HepG2 (cell line): ENCODE data around the gene MBTD1. TPM values are rescaled to one million over a fixed set of nuclear protein-coding genes. Genes with fewer than 3 reads are reported as not detected.

Experiments
- ATAC-seq: fragments of 200-7000 bp; cut with Tn5 transposase; 3 replicates; pipeline ENCODE4 v1.9.1; 2020; ENCODE audit warnings: mild to moderate bottlenecking, moderate library complexity
- BruUV-seq: library from RNA; stranded (reverse); fragments of 400-500 nt; replicated peaks from 2 replicates; lab custom pipeline; 2021; lab: Mats Ljungman, UMichigan
- CTCF ChIA-PET: fragments of 300-600 bp; formaldehyde crosslinking; extraction: SDS; loops from one replicate; lab custom pipeline; 2021; ENCODE audit warnings: low total read pairs, inconsistent platforms, low intra/inter-chr PET ratio; lab: Yijun Ruan, JAX
- POLR2A ChIA-PET: fragments of 350-600 bp; sonication (Branson Sonifier 250); formaldehyde crosslinking; loops from one replicate; lab custom pipeline; 2020; ENCODE audit warnings: antibody characterized with exemption, inconsistent platforms; lab: Yijun Ruan, JAX
- DNase-seq: peaks from one replicate; pipeline ENCODE4 v3.0.0-alpha.2; 2015; ENCODE audit warnings: low spot score
- FAIRE-seq: peaks from 3 replicates; lab custom pipeline; 2011; peaks lifted over from hg19 to GRCh38; lab: Jason Lieb, UNC
- H2AFZ ChIP-seq: one replicate; pipeline ENCODE4 v1.6.1; 2011; ENCODE audit warnings: low read length, inconsistent platforms
- H3K27ac ChIP-seq: fragments of 300-600 bp; 3 replicates; pipeline ENCODE4 v1.8.0; 2011; ENCODE audit warnings: mixed run types, mild to moderate bottlenecking, mixed read lengths, low read length, inconsistent platforms; ENCODE audit not compliant: insufficient read depth; ENCODE audit errors: extremely low read length
- H3K27me3 ChIP-seq, 2 experiments: fragments of 200-600 bp in 1 of 2; 2 replicates in 1 of 2; 3 replicates in 1 of 2; pipeline versions ENCODE4 v1.6.0 to v1.8.0; 2011; ENCODE audit warnings: low read length in 2 of 2, mild to moderate bottlenecking in 2 of 2, moderate library complexity in 2 of 2, inconsistent platforms in 1 of 2; ENCODE audit not compliant: insufficient read depth in 2 of 2, control insufficient read depth in 1 of 2
- H3K36me3 ChIP-seq, 2 experiments: fragments of 200-600 bp in 1 of 2; replicated peaks in 1 of 2; 2 replicates in 1 of 2; 3 replicates in 1 of 2; pipeline versions ENCODE4 v1.5.1 to v1.8.0; 2011; ENCODE audit warnings: low read length in 2 of 2, inconsistent platforms in 1 of 2; ENCODE audit not compliant: insufficient read depth in 2 of 2, control insufficient read depth in 1 of 2
- H3K4me1 ChIP-seq: 2 replicates; pipeline ENCODE4 v1.5.1; 2012; ENCODE audit warnings: low read length, inconsistent platforms; ENCODE audit not compliant: insufficient read depth
- H3K4me2 ChIP-seq: 2 replicates; pipeline ENCODE4 v1.6.0; 2011; ENCODE audit warnings: low read depth, low read length, inconsistent platforms
- H3K4me3 ChIP-seq, 3 experiments: fragments of 200-600 bp in 1 of 3; sonication (generic), shearing (Covaris generic) in 1 of 3; replicated peaks in 1 of 3; 2 replicates each; pipeline ENCODE4 v1.5.1; 2011 to 2016; ENCODE audit warnings: low read length in 3 of 3, inconsistent platforms in 2 of 3, low read depth in 2 of 3, mild to moderate bottlenecking in 2 of 3, control low read depth in 1 of 3, mixed read lengths in 1 of 3; ENCODE audit not compliant: insufficient read depth in 1 of 3
- H3K79me2 ChIP-seq: one replicate; pipeline ENCODE4 v1.6.1; 2011; ENCODE audit warnings: low read length, inconsistent platforms; ENCODE audit not compliant: insufficient read depth
- H3K9ac ChIP-seq: 2 replicates; pipeline ENCODE4 v1.6.0; 2011; ENCODE audit warnings: mild to moderate bottlenecking, low read depth, low read length, inconsistent platforms; ENCODE audit not compliant: insufficient read depth
- H3K9me3 ChIP-seq: 2 replicates; pipeline ENCODE4 v1.5.1; 2012; ENCODE audit warnings: mild to moderate bottlenecking, low read length
- H4K20me1 ChIP-seq: 2 replicates; pipeline ENCODE4 v1.6.0; 2011; ENCODE audit warnings: inconsistent platforms, mild to moderate bottlenecking, low read length, moderate library complexity; ENCODE audit not compliant: insufficient read depth
- CEBPB ChIP-seq: IDR thresholded peaks from 2 replicates; pipeline ENCODE4 v1.6.1; 2011; ENCODE audit warnings: low read depth, low read length, improper control_type of control experiment, borderline replicate concordance
- CEBPG ChIP-seq: IDR thresholded peaks from 2 replicates; pipeline ENCODE4 v1.6.1; 2016
- JDP2 ChIP-seq: sonication (generic); formaldehyde crosslinking; IDR thresholded peaks from 2 replicates; pipeline ENCODE4 v1.8.1; 2022; ENCODE audit warnings: missing genetic modification reagents, borderline replicate concordance
- RBFOX2 ChIP-seq: fragments of 200-400 bp; formaldehyde crosslinking; IDR thresholded peaks from 2 replicates; pipeline ENCODE4 v1.6.1; 2017; ENCODE audit warnings: low read depth, mild to moderate bottlenecking, low read length
- SRSF9 ChIP-seq: fragments of 200-400 bp; formaldehyde crosslinking; IDR thresholded peaks from 2 replicates; pipeline ENCODE4 v1.6.1; 2018; ENCODE audit warnings: borderline replicate concordance, mild to moderate bottlenecking, low read depth, low read length; ENCODE audit not compliant: insufficient read depth, poor library complexity, severe bottlenecking
- WGBS: methylation state at CpG from one replicate; pipeline ENCODE4 v1.1.6; 2017; ENCODE audit warnings: low lambda C conversion rate; 5-methylcytosine and 5-hydroxymethylcytosine counted together
- in situ Hi-C: cut with HindIII; loops from 2 replicates; pipeline ENCODE4 v1.10.0; 2017; ENCODE audit warnings: low pct_unique_long_range_greater_than_20kb; ENCODE audit not compliant: extremely low pct_ligation_motif_present
- intact Hi-C: fragments of 100-400 bp; cut with micrococcal nuclease; formaldehyde crosslinking; loops from one replicate; pipeline ENCODE4 v1.10.0; 2022; ENCODE audit not compliant: unreplicated experiment
- polyA plus RNA-seq, 8 experiments: library from polyadenylated mRNA; depleted of rRNA in 3 of 8; stranded (reverse) in 7 of 8; unstranded in 1 of 8; fragments of >200 nt; fragmentation: Illumina TruSeq in 4 of 8; extraction: Trizol in 4 of 8; gene quantifications; 2 replicates each; pipeline versions ENCODE4 v1.2.1 to v1.2.3, GENCODE V29; 2011 to 2016; ENCODE audit warnings: low read depth in 4 of 8, missing spikeins in 1 of 8, mixed read lengths in 1 of 8; ENCODE audit not compliant: insufficient read depth in 1 of 8
- total RNA-seq, 5 experiments: library from RNA; depleted of rRNA; stranded (reverse); fragments of >200 nt; fragmentation: Illumina TruSeq; extraction: Trizol; gene quantifications; 2 replicates each; pipeline ENCODE4 v1.2.3, GENCODE V29; 2016; ENCODE audit warnings: low read depth in 1 of 5
- TF ChIP-seq, protein P1 (sequence below): sonication (generic); formaldehyde crosslinking; IDR thresholded peaks from 2 replicates; pipeline ENCODE4 v1.4.0; 2020; ENCODE audit warnings: missing genetic modification reagents

Gene MBTD1
- total and polyA plus RNA-seq, 2 of the 13 experiments (the other 11 are each of a cell fraction or from before 2014, with no cell fraction given) = 20.9 TPM

DNA sequence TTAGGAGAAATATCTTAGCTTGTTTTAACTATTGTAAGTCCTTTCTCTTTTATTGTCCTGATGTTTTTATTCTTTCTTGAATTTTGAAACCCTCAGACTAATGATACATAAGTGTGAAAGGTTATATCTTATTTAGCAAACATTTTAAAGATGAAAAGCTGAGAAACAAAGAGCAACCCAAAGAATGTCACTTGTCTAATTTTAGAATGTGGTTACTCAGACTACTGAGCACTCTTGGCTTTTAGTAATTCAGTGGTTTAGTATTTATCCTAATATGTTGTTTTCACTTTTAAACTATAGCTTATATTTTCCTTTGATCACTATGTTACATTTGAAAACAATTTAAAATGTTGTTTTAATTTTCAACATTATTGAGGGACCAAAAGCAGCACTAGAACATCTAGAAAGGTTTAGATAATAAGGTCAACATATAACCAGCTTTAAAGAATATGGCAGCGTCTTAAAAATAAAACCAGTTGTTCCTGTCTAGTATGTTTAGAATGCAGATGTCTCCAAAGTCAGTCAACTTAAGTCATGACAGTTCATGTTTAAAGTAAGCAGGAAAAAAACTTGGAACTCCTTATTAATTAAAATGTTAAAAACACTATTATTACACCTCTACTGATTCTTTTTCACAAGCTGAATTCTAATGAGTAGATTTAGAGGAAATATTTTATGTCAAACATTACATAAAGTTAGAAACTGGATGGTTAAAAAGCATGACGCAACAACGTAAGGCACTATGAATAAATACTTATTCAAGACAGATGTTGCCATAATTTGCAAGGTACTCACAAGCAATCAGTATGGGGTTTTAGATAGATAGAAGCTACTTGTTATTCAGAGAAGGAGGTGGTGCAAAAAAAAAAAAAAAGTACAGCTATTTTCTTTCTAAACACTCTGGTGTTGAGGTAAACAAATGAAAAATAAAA is 2.4 kb downstream of the MBTD1 start:
- H3K27ac ChIP-seq = no peak overlapping the region
- no peak for ATAC-seq
- peak overlapping the region; percentile 93 for H3K4me2 ChIP-seq
- DNase-seq = no peak
- H3K27me3 ChIP-seq = no peaks in the 10 kb centered on the region; a peak in 1 of 5 replicates
- CTCF ChIA-PET = no interaction called here
- H3K4me3 ChIP-seq = peak overlapping the region in 2 of 3 experiments; percentile 96; a peak in 4 of 6 replicates
- H3K36me3 ChIP-seq = peaks cover 8 to 16% of the 10 kb centered on the region in 2 experiments; a peak in 3 of 5 replicates
- no peak overlapping the region for H2AFZ ChIP-seq
- no TSS peak for BruUV-seq
- H3K4me1 ChIP-seq = peaks cover 60% of the 10 kb centered on the region
- H3K9me3 ChIP-seq = no peaks in the 10 kb centered on the region
- peaks cover 92% of the 10 kb centered on the region for H3K79me2 ChIP-seq
- POLR2A ChIA-PET = no interaction called here
- peak overlapping the region; percentile 98 for H3K9ac ChIP-seq
- peaks cover 56% of the 10 kb centered on the region for H4K20me1 ChIP-seq
- FAIRE-seq = no peak
- intact Hi-C loops = no loop called here
- TF ChIP-seq JDP2 (CRISPR knock-in tag) (no peak), RBFOX2 (0 out of 2 replicates have a peak, but pooled peaks have one; percentile 8), SRSF9 (peak; percentile 24), CEBPG (peak; percentile 37; the same call in 1 of the 2 replicates), CEBPB (peak; percentile 85)
- TF ChIP-seq, protein P1, sequence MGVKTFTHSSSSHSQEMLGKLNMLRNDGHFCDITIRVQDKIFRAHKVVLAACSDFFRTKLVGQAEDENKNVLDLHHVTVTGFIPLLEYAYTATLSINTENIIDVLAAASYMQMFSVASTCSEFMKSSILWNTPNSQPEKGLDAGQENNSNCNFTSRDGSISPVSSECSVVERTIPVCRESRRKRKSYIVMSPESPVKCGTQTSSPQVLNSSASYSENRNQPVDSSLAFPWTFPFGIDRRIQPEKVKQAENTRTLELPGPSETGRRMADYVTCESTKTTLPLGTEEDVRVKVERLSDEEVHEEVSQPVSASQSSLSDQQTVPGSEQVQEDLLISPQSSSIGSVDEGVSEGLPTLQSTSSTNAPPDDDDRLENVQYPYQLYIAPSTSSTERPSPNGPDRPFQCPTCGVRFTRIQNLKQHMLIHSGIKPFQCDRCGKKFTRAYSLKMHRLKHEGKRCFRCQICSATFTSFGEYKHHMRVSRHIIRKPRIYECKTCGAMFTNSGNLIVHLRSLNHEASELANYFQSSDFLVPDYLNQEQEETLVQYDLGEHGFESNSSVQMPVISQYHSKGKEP (CRISPR knock-in tag) = no peak
- whole genome bisulfite sequencing = 93% methylated on average over 3 of the region's 3 CpGs
- in situ Hi-C loops = no loop called here
